NAMALWA (cell line): Measurements from ENCODE around the gene QSER1.
"Not testable (repeated sequence)": the region's sequence is repeated elsewhere in the genome, so short reads cannot be mapped to it uniquely, and the experiment has no call there.

Source experiments
- DNase-seq: peaks from one replicate; pipeline ENCODE4 v3.0.0-alpha.2; 2015; ENCODE audit warnings: low spot score

The QSER1 gene

GRCh38 chr11:33001281-33001680 is 108.7 kb downstream of the QSER1 start:
- DNase-seq = no peak

- DNase-seq = no peak
Measured at GRCh38 chr11:33001751-33002542, 109.3 kb downstream of the QSER1 start.

- no peak for DNase-seq
Measured at GRCh38 chr11:33005175-33005574, 112.6 kb downstream of the QSER1 start.

- DNase-seq = no peak
Measured at GRCh38 chr11:33006010-33006409, 113.4 kb downstream of the QSER1 start.

DNA sequence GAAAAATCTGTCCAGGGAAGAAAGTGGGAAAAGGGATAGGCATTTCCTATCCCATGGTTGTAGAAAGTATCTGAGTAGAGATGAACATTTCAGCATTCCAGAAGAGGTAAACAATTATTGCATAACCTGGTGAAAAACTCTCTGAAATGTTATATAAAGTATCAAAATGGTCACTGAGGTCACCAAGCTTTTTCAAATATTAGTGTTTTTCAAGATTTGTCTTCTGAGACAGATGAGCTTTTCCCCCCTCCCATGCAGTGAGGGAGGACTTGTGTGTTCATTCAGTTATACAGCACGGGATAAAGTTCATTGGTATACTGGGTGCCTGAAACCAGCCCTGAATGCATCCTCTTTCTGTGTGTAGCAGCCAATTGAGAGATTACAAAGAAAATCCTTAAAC is 121.1 kb downstream of the QSER1 start:
- no peak for DNase-seq

DNA sequence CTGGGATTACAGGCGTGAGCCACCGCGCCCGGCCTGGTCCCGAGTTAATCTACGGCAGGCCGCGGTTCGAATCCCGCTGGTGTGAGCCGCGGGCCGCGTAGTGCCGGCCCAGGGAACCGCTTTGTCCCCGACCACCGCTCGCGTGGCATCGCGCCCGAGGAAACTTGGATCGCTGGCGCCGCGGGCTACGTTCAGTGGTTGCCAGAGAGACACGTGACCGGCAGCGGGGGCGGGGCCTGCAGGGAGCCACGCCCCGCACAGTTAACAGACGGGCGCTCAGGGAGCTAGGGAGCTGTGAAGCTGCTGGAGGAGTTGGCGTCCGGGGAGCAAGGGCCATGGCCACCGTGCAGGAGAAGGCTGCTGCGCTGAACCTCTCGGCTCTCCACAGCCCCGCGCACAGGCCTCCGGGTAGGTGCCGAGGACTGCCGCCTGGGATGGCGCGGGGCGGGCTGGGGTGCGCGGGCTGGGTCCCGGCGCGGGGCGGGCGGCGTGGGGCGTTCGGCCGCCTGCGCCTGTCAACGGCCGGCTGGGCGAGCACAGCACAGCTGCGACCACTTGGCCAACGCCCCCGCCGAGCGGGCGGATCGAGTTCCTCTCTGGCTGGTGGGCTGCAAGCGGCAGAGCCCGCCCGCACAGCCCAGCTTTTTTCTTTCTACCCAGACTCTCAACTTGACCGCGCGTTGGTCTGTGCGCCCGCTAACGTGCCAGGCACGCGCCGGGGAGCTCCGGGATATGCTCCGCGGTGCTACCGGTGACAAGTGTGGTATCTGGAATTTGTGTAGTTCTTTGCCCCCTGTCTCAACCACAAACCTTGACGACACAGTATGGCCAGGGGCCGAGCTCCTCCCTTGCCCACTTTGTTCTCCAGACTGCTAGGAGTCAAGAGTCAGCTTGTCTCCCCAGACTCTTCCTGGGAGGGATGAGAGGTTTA is 123.3 kb downstream of the QSER1 start, which contains the start of gene DEPDC7:
Gene DEPDC7, plus strand, starts transcription at position 258 of the 931 bp plus-strand sequence. Its CDS starts 78 bp downstream, at position 336.
- DNase-seq = no peak

GRCh38 chr11:33016654-33017053 is 124.0 kb downstream of the QSER1 start:
- DNase-seq = no peak

DNA sequence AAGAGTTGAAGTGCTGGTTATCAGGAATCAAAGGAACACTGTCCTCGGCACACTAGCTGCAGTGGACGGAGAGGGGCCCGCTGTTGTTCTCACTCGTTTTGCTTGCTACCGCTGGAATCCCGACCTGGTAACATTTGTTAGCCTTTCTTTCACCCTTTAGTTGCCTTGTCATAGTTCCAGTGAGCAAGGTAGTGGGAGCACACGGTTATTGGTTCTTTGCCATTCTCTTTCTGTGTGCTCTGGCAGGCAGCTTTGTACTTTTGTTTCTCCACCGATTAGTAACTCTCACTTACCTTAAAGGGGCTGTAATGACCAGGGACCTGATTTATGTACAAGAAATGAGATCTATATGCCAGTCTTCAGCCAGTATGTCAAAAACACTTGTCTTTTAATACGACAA is 124.9 kb downstream of the QSER1 start:
- DNase-seq = no peak

DNA sequence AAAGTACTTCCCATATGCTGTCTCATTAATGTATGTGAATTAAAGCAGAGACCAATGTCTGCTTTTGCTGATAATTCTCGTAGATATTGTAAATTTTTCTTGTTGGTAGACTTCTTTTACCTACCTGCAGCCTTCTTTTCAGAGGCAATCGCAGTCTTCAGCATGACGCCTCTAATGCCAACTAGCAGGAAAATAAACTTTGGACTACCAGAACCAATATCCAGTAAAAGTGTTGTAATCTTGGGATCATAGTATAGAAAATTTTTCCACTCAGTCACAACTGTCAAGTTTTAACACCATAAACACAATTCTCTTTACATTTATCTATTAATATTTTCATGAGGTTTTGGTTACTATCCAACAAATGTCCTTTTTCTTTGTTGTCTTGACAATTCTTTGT is 125.4 kb downstream of the QSER1 start:
- no peak for DNase-seq

DNA sequence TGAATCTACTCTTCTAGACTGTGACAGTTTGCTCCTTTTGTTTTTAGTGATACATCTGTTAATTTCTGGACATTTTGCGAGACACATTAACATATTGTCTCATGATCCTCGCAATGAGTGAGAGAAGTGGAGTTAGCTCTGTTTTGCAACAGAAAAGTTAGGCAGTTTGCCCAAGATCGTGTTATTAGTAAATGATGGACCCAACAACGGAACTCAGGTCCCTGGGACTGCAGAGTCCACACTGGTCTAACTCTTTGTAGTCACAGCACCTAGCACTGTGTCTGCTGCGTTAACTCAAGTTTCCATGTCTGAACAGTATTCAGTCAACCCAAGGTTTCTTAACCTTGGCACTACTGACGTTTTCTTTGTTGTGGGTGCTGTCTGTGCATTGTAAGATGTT is 126.2 kb downstream of the QSER1 start:
- DNase-seq = no peak

- DNase-seq = no peak
Measured at GRCh38 chr11:33021501-33021900, 128.9 kb downstream of the QSER1 start.

- DNase-seq = no peak
Measured at GRCh38 chr11:33021937-33022336, 129.3 kb downstream of the QSER1 start.

- DNase-seq = no peak
Measured at GRCh38 chr11:33025339-33025722, 132.7 kb downstream of the QSER1 start.

- no peak for DNase-seq
Measured at GRCh38 chr11:33027233-33027632, 134.6 kb downstream of the QSER1 start.

- DNase-seq = no peak
Measured at GRCh38 chr11:33027846-33028536, 135.4 kb downstream of the QSER1 start.

GRCh38 chr11:33028537-33028914 is 135.9 kb downstream of the QSER1 start:
- no peak for DNase-seq

GRCh38 chr11:33029218-33029617 is 136.6 kb downstream of the QSER1 start:
- DNase-seq = not testable (repeated sequence)
